Measurements from ENCODE around the gene TACO1.

DNA sequence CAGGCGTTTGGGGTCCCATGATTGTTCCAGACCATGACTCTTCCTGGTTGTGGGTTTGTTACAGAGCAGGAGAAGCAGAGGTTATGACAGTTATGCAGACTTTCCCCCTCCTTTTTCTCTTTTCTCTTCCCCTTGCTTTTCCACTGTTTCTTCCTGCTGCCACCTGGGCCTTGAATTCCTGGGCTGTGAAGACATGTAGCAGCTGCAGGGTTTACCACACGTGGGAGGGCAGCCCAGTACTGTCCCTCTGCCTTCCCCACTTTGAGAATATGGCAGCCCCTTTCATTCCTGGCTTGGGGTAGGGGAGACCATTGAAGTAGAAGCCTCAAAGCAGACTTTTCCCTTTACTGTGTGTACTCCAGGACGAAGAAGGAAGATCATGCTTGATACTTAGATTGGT lies 7.9 kb upstream of the TACO1 start:
- TF ChIP-seq POLR2A (IDR thresholded peaks at IDR 0.05; ENCODE audit: low read length) (no peak), GATA1 (IDR thresholded peaks at IDR 0.05; ENCODE audit: low read depth, low read length) (no peak)

Measured in erythroblast (primary cell).